Stomach (tissue), 9 donors: Measurements from ENCODE around the gene PDE8B. TPM values are rescaled to one million over a fixed set of nuclear protein-coding genes. Genes with fewer than 3 reads are reported as not detected.

Experiments used
- DNase-seq, 2 donors: peaks; one replicate each; pipeline versions ENCODE4 v3.0.0 to v3.0.0-alpha.2; 2013 to 2019
- H3K27ac ChIP-seq, 5 donors: fragments of 200-600 bp in 4 of 5; sonication (generic) in 4 of 5; one replicate each; pipeline ENCODE4 v1.5.1; 2013 to 2019; ENCODE audit warnings: mild to moderate bottlenecking in 1 of 5, moderate library complexity in 1 of 5
- H3K27me3 ChIP-seq, 3 donors: fragments of 200-600 bp; sonication (generic); one replicate each; pipeline ENCODE4 v1.5.1; 2017 to 2019; ENCODE audit warnings: mixed run types in 1 of 3
- H3K36me3 ChIP-seq, 4 donors: fragments of 200-600 bp; sonication (generic); 1 replicate in 3 of 4; 2 replicates in 1 of 4; pipeline ENCODE4 v1.5.1; 2016 to 2019
- H3K4me1 ChIP-seq, 4 donors: fragments of 200-600 bp; sonication (generic); one replicate each; pipeline ENCODE4 v1.5.1; 2016 to 2019
- H3K4me3 ChIP-seq, 4 donors: fragments of 200-600 bp; sonication (generic) in 3 of 4; one replicate each; pipeline ENCODE4 v1.5.1; 2016 to 2019; ENCODE audit warnings: mild to moderate bottlenecking in 1 of 4
- H3K9me3 ChIP-seq, 4 donors: fragments of 200-600 bp; sonication (generic); one replicate each; pipeline ENCODE4 v1.5.1; 2016 to 2019
- EP300 ChIP-seq: sonication (generic); formaldehyde crosslinking; IDR thresholded peaks from one replicate; pipeline ENCODE4 v1.6.1; 2017; ENCODE audit warnings: antibody characterized with exemption
- POLR2A ChIP-seq, 4 donors: fragments of 450-650 bp; IDR thresholded peaks; one replicate each; pipeline ENCODE4 v1.6.1; 2016; ENCODE audit warnings: antibody characterized with exemption in 4 of 4, control low read depth in 2 of 4, mild to moderate bottlenecking in 1 of 4, moderate library complexity in 1 of 4
- POLR2AphosphoS5 ChIP-seq, 3 donors: sonication (generic); formaldehyde crosslinking; IDR thresholded peaks; one replicate each; pipeline ENCODE4 v1.6.1; 2016; ENCODE audit warnings: antibody characterized with exemption in 3 of 3
- WGBS, 5 donors: extraction: QIAGEN DNeasy Blood & Tissue Kit in 3 of 5; methylation state at CpG; one replicate each; pipeline versions ENCODE4 v1.1.5 to v1.1.7; 2013 to 2018; 5-methylcytosine and 5-hydroxymethylcytosine counted together
- intact Hi-C: fragments of 100-400 bp; cut with DNase I; formaldehyde crosslinking; loops from one replicate; pipeline ENCODE4 v1.15.1; 2023; ENCODE audit warnings: low total_unique reads
- polyA plus RNA-seq, 3 donors: library from polyadenylated mRNA; stranded (reverse); fragments of 200-250 nt; gene quantifications; one replicate each; pipeline ENCODE4 v1.2.3, GENCODE V29; 2013
- total RNA-seq, 5 donors: library from RNA; depleted of rRNA; stranded (reverse); fragments of >200 nt; gene quantifications; one replicate each; pipeline versions ENCODE4 v1.1.0 to v1.2.3, GENCODE V29; 2014 to 2016
- TF ChIP-seq, protein P1 (sequence below), 7 experiments: fragments of 450-650 bp in 4 of 7; fragments of 200-600 bp in 3 of 7; sonication (generic) in 3 of 7; IDR thresholded peaks; one replicate each; pipeline ENCODE4 v1.5.1; 2016 to 2019; ENCODE audit warnings: antibody characterized with exemption in 7 of 7, control low read depth in 2 of 7, mild to moderate bottlenecking in 1 of 7
- donor health status: healthy with polysubstance abuse.
- donor health status: Bipolar disorder and iron deficiency.
- donor health status: healthy.

Gene PDE8B
- total and polyA plus RNA-seq, 8 donors: 0.56 to 243 (median 3.5) TPM; not detected in 1

- 100% methylated on average over 1 of the region's 1 CpG for WGBS, 5 donors
- no peak for DNase-seq
- no peaks in the 10 kb centered on the region for H3K9me3 ChIP-seq
- peaks cover 18 to 70% (median 63%) of the 10 kb centered on the region in 4 donors for H3K36me3 ChIP-seq
- TF ChIP-seq, protein P1, sequence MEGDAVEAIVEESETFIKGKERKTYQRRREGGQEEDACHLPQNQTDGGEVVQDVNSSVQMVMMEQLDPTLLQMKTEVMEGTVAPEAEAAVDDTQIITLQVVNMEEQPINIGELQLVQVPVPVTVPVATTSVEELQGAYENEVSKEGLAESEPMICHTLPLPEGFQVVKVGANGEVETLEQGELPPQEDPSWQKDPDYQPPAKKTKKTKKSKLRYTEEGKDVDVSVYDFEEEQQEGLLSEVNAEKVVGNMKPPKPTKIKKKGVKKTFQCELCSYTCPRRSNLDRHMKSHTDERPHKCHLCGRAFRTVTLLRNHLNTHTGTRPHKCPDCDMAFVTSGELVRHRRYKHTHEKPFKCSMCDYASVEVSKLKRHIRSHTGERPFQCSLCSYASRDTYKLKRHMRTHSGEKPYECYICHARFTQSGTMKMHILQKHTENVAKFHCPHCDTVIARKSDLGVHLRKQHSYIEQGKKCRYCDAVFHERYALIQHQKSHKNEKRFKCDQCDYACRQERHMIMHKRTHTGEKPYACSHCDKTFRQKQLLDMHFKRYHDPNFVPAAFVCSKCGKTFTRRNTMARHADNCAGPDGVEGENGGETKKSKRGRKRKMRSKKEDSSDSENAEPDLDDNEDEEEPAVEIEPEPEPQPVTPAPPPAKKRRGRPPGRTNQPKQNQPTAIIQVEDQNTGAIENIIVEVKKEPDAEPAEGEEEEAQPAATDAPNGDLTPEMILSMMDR (IDR thresholded peaks at IDR 0.05): no peak
- TF ChIP-seq EP300 (no peak), POLR2A (IDR thresholded peaks at IDR 0.05) (no peak), POLR2AphosphoS5 (IDR thresholded peaks at IDR 0.05) (no peak)
- H3K4me1 ChIP-seq: peaks cover 4 to 34% (median 14%) of the 10 kb centered on the region in 4 donors
- H3K4me3 ChIP-seq: no peak overlapping the region
- no peaks in the 10 kb centered on the region for H3K27me3 ChIP-seq
- intact Hi-C loops: no loop called here
- H3K27ac ChIP-seq: no peak overlapping the region
Observed at GRCh38 chr5:77430726-77431125, 220.2 kb downstream of the PDE8B start.

DNA sequence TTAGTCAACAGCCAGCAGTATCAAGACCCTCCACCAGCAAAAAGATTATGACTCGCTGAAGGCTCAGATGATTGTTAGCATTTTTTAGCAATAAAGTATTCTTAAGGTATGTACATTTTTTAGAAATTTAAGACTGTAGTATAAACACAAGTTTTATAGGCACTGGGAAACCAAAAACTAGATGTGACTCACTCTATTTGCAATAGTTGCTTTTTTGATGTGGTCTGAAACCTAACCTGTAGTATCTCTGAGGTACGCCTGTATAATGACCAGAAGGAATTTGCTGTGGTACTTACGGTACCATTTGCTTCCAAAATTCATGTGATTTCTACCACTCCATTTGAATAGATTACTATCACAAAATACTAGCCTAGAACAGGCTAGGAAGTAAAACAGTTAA, 220.8 kb downstream of the PDE8B start:
- peaks cover 23 to 74% (median 66%) of the 10 kb centered on the region in 4 donors for H3K36me3 ChIP-seq
- no peak for TF ChIP-seq POLR2A (IDR thresholded peaks at IDR 0.05)
- no peak for TF ChIP-seq EP300
- H3K4me3 ChIP-seq: no peak overlapping the region
- 93 to 98% (median 95%) methylated on average over 3 of the region's 3 CpGs for WGBS, 5 donors
- DNase-seq: no peak
- H3K9me3 ChIP-seq: no peaks in the 10 kb centered on the region
- H3K27me3 ChIP-seq: no peaks in the 10 kb centered on the region
- no peak overlapping the region for H3K27ac ChIP-seq
- intact Hi-C loops: no loop called here
- H3K4me1 ChIP-seq: peaks cover 1 to 28% (median 12%) of the 10 kb centered on the region in 4 donors

DNA sequence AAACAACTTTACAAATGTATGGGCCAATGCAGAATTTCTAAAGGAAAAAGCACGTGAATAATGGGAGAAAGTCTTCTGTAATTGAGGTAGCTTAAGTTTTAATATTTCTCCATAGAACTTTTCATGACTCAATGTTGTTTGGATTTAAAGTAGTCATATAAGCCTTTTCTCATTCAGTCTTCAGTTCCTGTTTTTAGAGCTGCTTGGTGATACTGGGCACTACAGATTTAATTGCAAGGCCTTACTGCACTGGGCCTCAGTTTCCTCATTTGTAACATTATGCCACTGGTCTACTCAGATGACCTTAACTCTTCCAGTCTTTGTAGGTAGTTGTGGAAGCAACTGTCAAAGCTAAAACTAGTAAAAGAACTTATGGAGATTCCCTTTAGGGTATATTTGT, 221.2 kb downstream of the PDE8B start:
- H3K36me3 ChIP-seq: peaks cover 23 to 74% (median 69%) of the 10 kb centered on the region in 4 donors
- no peaks in the 10 kb centered on the region for H3K9me3 ChIP-seq
- TF ChIP-seq POLR2AphosphoS5 (IDR thresholded peaks at IDR 0.05): no peak
- TF ChIP-seq POLR2A (IDR thresholded peaks at IDR 0.05): no peak
- TF ChIP-seq, protein P1 (IDR thresholded peaks at IDR 0.05): no peak
- TF ChIP-seq EP300: no peak
- DNase-seq: no peak
- intact Hi-C loops: no loop called here
- 92 to 100% (median 94%) methylated on average over 1 of the region's 1 CpG for WGBS, 5 donors
- H3K4me1 ChIP-seq: peaks cover 0 to 24% (median 9%) of the 10 kb centered on the region in 4 donors
- no peaks in the 10 kb centered on the region for H3K27me3 ChIP-seq
- no peak overlapping the region for H3K4me3 ChIP-seq
- H3K27ac ChIP-seq: no peak overlapping the region

- DNase-seq: peak in 1 of 2 donors; percentile 65
- intact Hi-C loops: no loop called here
- H3K27ac ChIP-seq: no peak overlapping the region
- H3K4me1 ChIP-seq: no peaks in the 10 kb centered on the region
- WGBS, 5 donors: 79 to 85% (median 82%) methylated on average over 5 of the region's 5 CpGs
- H3K36me3 ChIP-seq: peaks cover 23 to 79% (median 78%) of the 10 kb centered on the region in 4 donors
- H3K9me3 ChIP-seq: no peaks in the 10 kb centered on the region
- H3K27me3 ChIP-seq: no peaks in the 10 kb centered on the region
- TF ChIP-seq EP300 (no peak), POLR2A (IDR thresholded peaks at IDR 0.05) (no peak), POLR2AphosphoS5 (IDR thresholded peaks at IDR 0.05) (no peak)
- TF ChIP-seq, protein P1 (IDR thresholded peaks at IDR 0.05): no peak
- no peak overlapping the region for H3K4me3 ChIP-seq
Observed at GRCh38 chr5:77437194-77437593, 226.7 kb downstream of the PDE8B start.

DNA sequence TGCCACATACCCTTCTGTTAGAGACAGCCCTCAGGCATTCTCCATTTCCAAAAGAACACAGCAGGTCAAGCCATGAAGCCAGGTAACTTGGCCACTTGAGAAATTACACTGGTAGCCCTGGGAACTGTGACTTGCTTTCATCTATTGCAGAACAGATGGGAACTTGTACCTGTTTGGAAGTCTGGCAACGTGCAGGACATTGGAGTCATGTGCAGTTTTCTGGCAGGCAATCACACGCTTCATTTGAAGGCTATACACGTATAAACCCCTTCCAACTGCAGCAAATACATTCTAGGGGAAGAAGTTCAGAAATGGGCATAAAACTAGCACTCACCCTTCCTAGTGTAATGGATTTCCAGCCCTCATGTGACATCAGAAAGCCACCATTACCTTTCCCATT, 227.6 kb downstream of the PDE8B start:
- Histone ChIP-seq H3K27ac (no peak overlapping the region), H3K36me3 (peaks cover 23 to 71% (median 70%) of the 10 kb centered on the region in 4 donors), H3K9me3 (no peaks in the 10 kb centered on the region), H3K27me3 (no peaks in the 10 kb centered on the region), H3K4me1 (no peaks in the 10 kb centered on the region), H3K4me3 (no peak overlapping the region)
- WGBS, 5 donors: 49 to 86% (median 83%) methylated on average over 3 of the region's 3 CpGs
- TF ChIP-seq, protein P1 (IDR thresholded peaks at IDR 0.05): no peak
- TF ChIP-seq POLR2AphosphoS5 (IDR thresholded peaks at IDR 0.05): no peak
- TF ChIP-seq POLR2A (IDR thresholded peaks at IDR 0.05): no peak
- no peak for TF ChIP-seq EP300
- intact Hi-C loops: no loop called here
- no peak for DNase-seq
